GM19467 (cell line): ENCODE measurements around the gene AQP2.

Source experiments
- ATAC-seq: cut with Tn5 transposase; IDR thresholded peaks from one replicate; pipeline ENCODE4 v1.9.1; 2021; ENCODE audit warnings: mild to moderate bottlenecking, moderate library complexity; ENCODE audit not compliant: unreplicated experiment

Gene AQP2

GRCh38 chr12:49920241-49920914 lies 30.2 kb upstream of the AQP2 start:
- ATAC-seq: no peak

GRCh38 chr12:49920915-49921286 lies 29.6 kb upstream of the AQP2 start:
- no peak for ATAC-seq

- ATAC-seq: no peak
Measured at GRCh38 chr12:49921299-49921698, 29.2 kb upstream of the AQP2 start.

- no peak for ATAC-seq
Measured at GRCh38 chr12:49921936-49922335, 28.6 kb upstream of the AQP2 start.

- ATAC-seq: no peak
Measured at GRCh38 chr12:49922349-49923034, 28.0 kb upstream of the AQP2 start.

- ATAC-seq: no peak
Measured at GRCh38 chr12:49923035-49923644, 27.4 kb upstream of the AQP2 start.

GRCh38 chr12:49923880-49924556 lies 26.5 kb upstream of the AQP2 start:
- no peak for ATAC-seq

- ATAC-seq: no peak
Measured at GRCh38 chr12:49924628-49925246, 25.8 kb upstream of the AQP2 start.

GRCh38 chr12:49925433-49926204 lies 24.9 kb upstream of the AQP2 start:
- ATAC-seq: no peak

- no peak for ATAC-seq
Measured at GRCh38 chr12:49928471-49928870, 22.1 kb upstream of the AQP2 start.

- ATAC-seq: no peak
Measured at GRCh38 chr12:49929581-49929980, 21.0 kb upstream of the AQP2 start.

- no peak for ATAC-seq
Measured at GRCh38 chr12:49930515-49931288, 19.8 kb upstream of the AQP2 start.

GRCh38 chr12:49932023-49932422 lies 18.5 kb upstream of the AQP2 start:
- no peak for ATAC-seq

GRCh38 chr12:49932533-49933130 lies 17.9 kb upstream of the AQP2 start:
- ATAC-seq: no peak

- ATAC-seq: no peak
Measured at GRCh38 chr12:49933796-49934195, 16.7 kb upstream of the AQP2 start.

- ATAC-seq: no peak
Measured at GRCh38 chr12:49934505-49934904, 16.0 kb upstream of the AQP2 start.

GRCh38 chr12:49936925-49937324 lies 13.6 kb upstream of the AQP2 start:
- ATAC-seq: no peak

GRCh38 chr12:49937639-49938300 lies 12.8 kb upstream of the AQP2 start:
- no peak for ATAC-seq

- no peak for ATAC-seq
Measured at GRCh38 chr12:49939307-49939706, 11.2 kb upstream of the AQP2 start.
